Lung microvascular endothelial cell (primary cell): ENCODE measurements around the gene PSMB10. TPM values are rescaled to one million over a fixed set of nuclear protein-coding genes. Genes with fewer than 3 reads are reported as not detected.
"Not testable (repeated sequence)": the region's sequence is repeated elsewhere in the genome, so short reads cannot be mapped to it uniquely, and the experiment has no call there.

ENCODE experiments used
- DNase-seq, 2 donors: peaks; one replicate each; pipeline versions ENCODE4 v3.0.0 to v3.0.0-alpha.2; 2010; ENCODE audit warnings: low read depth in 2 of 2
- total RNA-seq: library from RNA; depleted of rRNA; stranded (reverse); fragments of >200 nt; gene quantifications from 2 replicates; pipeline ENCODE4 v1.2.1, GENCODE V29; 2014

Gene PSMB10
- total RNA-seq, 1 donor from 2014 or later: 59.1 TPM

- DNase-seq: no peak
Measured at GRCh38 chr16:67927131-67927941, 9.3 kb downstream of the PSMB10 start.

GRCh38 chr16:67926181-67926750, 10.4 kb downstream of the PSMB10 start:
- peak; percentile 82 to 87 for DNase-seq

- DNase-seq: peak in 1 of 2 donors; percentile 33
Measured at GRCh38 chr16:67924140-67924906, 12.3 kb downstream of the PSMB10 start.

GRCh38 chr16:67923414-67924116, 13.1 kb downstream of the PSMB10 start:
- DNase-seq: peak in 1 of 2 donors; percentile 39

- DNase-seq: peak in 1 of 2 donors; percentile 49
Measured at GRCh38 chr16:67922740-67923139, 13.9 kb downstream of the PSMB10 start.

- peak in 1 of 2 donors; percentile 43 for DNase-seq
Measured at GRCh38 chr16:67922221-67922620, 14.4 kb downstream of the PSMB10 start.

- DNase-seq: no peak
Measured at GRCh38 chr16:67919622-67920221, 16.9 kb downstream of the PSMB10 start.

- peak in 1 of 2 donors; percentile 77 for DNase-seq
Measured at GRCh38 chr16:67917852-67918236, 18.8 kb downstream of the PSMB10 start.

- no peak for DNase-seq
Measured at GRCh38 chr16:67917140-67917851, 19.4 kb downstream of the PSMB10 start.

GRCh38 chr16:67915831-67916723, 20.6 kb downstream of the PSMB10 start:
- peak in 1 of 2 donors; percentile 50 for DNase-seq

- DNase-seq: not testable (repeated sequence)
Measured at GRCh38 chr16:67915496-67915769, 21.2 kb downstream of the PSMB10 start.

GRCh38 chr16:67914758-67915495, 21.7 kb downstream of the PSMB10 start:
- no peak for DNase-seq

GRCh38 chr16:67910158-67910557, 26.5 kb downstream of the PSMB10 start:
- peak in 1 of 2 donors; percentile 60 for DNase-seq

GRCh38 chr16:67909056-67909742, 27.5 kb downstream of the PSMB10 start:
- no peak for DNase-seq

- DNase-seq: no peak
Measured at GRCh38 chr16:67907397-67908180, 29.1 kb downstream of the PSMB10 start.

GRCh38 chr16:67902831-67903230, 33.8 kb downstream of the PSMB10 start:
- peak; percentile 44 to 86 for DNase-seq

- DNase-seq: no peak
Measured at GRCh38 chr16:67901734-67902133, 34.9 kb downstream of the PSMB10 start.

GRCh38 chr16:67897231-67897630, 39.4 kb downstream of the PSMB10 start:
- DNase-seq: peak in 1 of 2 donors; percentile 81
